ENCODE data around the gene KIF4A. TPM values are rescaled to one million over a fixed set of nuclear protein-coding genes. Genes with fewer than 3 reads are reported as not detected.

KIF4A gene
- total and polyA plus RNA-seq, 4 donors = 0.33 to 2.4 (median 0.64) TPM

GRCh38 chrX:70352496-70352895 lies 62.6 kb downstream of the KIF4A start:
- TF ChIP-seq CTCF (IDR thresholded peaks at IDR 0.05; ENCODE audit: control extremely low read depth, extremely low read depth) = no peak
- peaks cover 0 to 14% (median 0%) of the 10 kb centered on the region in 5 donors for H3K4me1 ChIP-seq (ENCODE audit: control insufficient read depth in 5 of 5, insufficient read depth in 5 of 5, low read length in 5 of 5)
- 91 to 97% methylated on average over 3 of the region's 3 CpGs for WGBS, 2 donors
- H3K27ac ChIP-seq (ENCODE audit: low read depth in 1 of 2, low read length in 1 of 2) = no peak overlapping the region
- H3K9me3 ChIP-seq (ENCODE audit: control insufficient read depth in 4 of 4, insufficient read depth in 3 of 4, low read length in 3 of 4) = peaks cover 0 to 6% (median 0%) of the 10 kb centered on the region in 4 donors
- DNase-seq (no peak), ATAC-seq (ENCODE audit: insufficient read depth, low FRiP score) (no peak)
- H3K9ac ChIP-seq (ENCODE audit: insufficient read depth in 1 of 2, low read length in 2 of 2) = no peak overlapping the region
- H3K4me3 ChIP-seq = no peak overlapping the region
- H3K36me3 ChIP-seq (ENCODE audit: control insufficient read depth in 4 of 4, insufficient read depth in 4 of 4, low read length in 4 of 4) = no peaks in the 10 kb centered on the region
- no peaks in the 10 kb centered on the region for H3K27me3 ChIP-seq (ENCODE audit: control insufficient read depth in 3 of 3, insufficient read depth in 3 of 3, low read length in 2 of 3)

GRCh38 chrX:70353514-70353913 lies 63.6 kb downstream of the KIF4A start:
- no peaks in the 10 kb centered on the region for H3K27me3 ChIP-seq (ENCODE audit: control insufficient read depth in 3 of 3, insufficient read depth in 3 of 3, low read length in 2 of 3)
- 86 to 97% methylated on average over 5 of the region's 5 CpGs for WGBS, 2 donors
- H3K27ac ChIP-seq (ENCODE audit: low read depth in 1 of 2, low read length in 1 of 2) = no peak overlapping the region
- no peak for ATAC-seq (ENCODE audit: insufficient read depth, low FRiP score)
- H3K36me3 ChIP-seq (ENCODE audit: control insufficient read depth in 4 of 4, insufficient read depth in 4 of 4, low read length in 4 of 4) = no peaks in the 10 kb centered on the region
- H3K9ac ChIP-seq (ENCODE audit: insufficient read depth in 1 of 2, low read length in 2 of 2) = no peak overlapping the region
- H3K9me3 ChIP-seq (ENCODE audit: control insufficient read depth in 4 of 4, insufficient read depth in 3 of 4, low read length in 3 of 4) = peaks cover 0 to 6% (median 0%) of the 10 kb centered on the region in 4 donors
- no peak overlapping the region for H3K4me3 ChIP-seq
- no peak for DNase-seq
- peaks cover 0 to 14% (median 0%) of the 10 kb centered on the region in 5 donors for H3K4me1 ChIP-seq (ENCODE audit: control insufficient read depth in 5 of 5, insufficient read depth in 5 of 5, low read length in 5 of 5)
- no peak for TF ChIP-seq CTCF (IDR thresholded peaks at IDR 0.05; ENCODE audit: control extremely low read depth, extremely low read depth)

GRCh38 chrX:70354716-70355115 lies 64.8 kb downstream of the KIF4A start:
- TF ChIP-seq CTCF (IDR thresholded peaks at IDR 0.05; ENCODE audit: control extremely low read depth, extremely low read depth) = no peak
- Histone ChIP-seq H3K9me3 (ENCODE audit: control insufficient read depth in 4 of 4, insufficient read depth in 3 of 4, low read length in 3 of 4) (peaks cover 0 to 7% (median 1%) of the 10 kb centered on the region in 4 donors), H3K27ac (ENCODE audit: low read depth in 1 of 2, low read length in 1 of 2) (no peak overlapping the region), H3K36me3 (ENCODE audit: control insufficient read depth in 4 of 4, insufficient read depth in 4 of 4, low read length in 4 of 4) (peaks cover 0 to 2% (median 0%) of the 10 kb centered on the region in 4 donors), H3K4me3 (no peak overlapping the region), H3K27me3 (ENCODE audit: control insufficient read depth in 3 of 3, insufficient read depth in 3 of 3, low read length in 2 of 3) (peaks cover 0 to 2% (median 0%) of the 10 kb centered on the region in 3 donors), H3K9ac (ENCODE audit: insufficient read depth in 1 of 2, low read length in 2 of 2) (no peak overlapping the region), H3K4me1 (ENCODE audit: control insufficient read depth in 5 of 5, insufficient read depth in 5 of 5, low read length in 5 of 5) (peaks cover 0 to 14% (median 0%) of the 10 kb centered on the region in 5 donors)
- peak; percentile 66 to 79 (median 75) for DNase-seq
- ATAC-seq (ENCODE audit: insufficient read depth, low FRiP score) = no peak
- WGBS, 2 donors = 58 to 70% methylated on average over 2 of the region's 2 CpGs

- TF ChIP-seq CTCF (IDR thresholded peaks at IDR 0.05; ENCODE audit: control extremely low read depth, extremely low read depth) = no peak
- WGBS, 2 donors = 88 to 98% methylated on average over 4 of the region's 4 CpGs
- Histone ChIP-seq H3K4me3 (no peak overlapping the region), H3K4me1 (ENCODE audit: control insufficient read depth in 5 of 5, insufficient read depth in 5 of 5, low read length in 5 of 5) (peaks cover 0 to 9% (median 0%) of the 10 kb centered on the region in 5 donors), H3K36me3 (ENCODE audit: control insufficient read depth in 4 of 4, insufficient read depth in 4 of 4, low read length in 4 of 4) (peaks cover 0 to 2% (median under 1%) of the 10 kb centered on the region in 4 donors), H3K27me3 (ENCODE audit: control insufficient read depth in 3 of 3, insufficient read depth in 3 of 3, low read length in 2 of 3) (peaks cover 0 to 4% (median 2%) of the 10 kb centered on the region in 3 donors), H3K27ac (ENCODE audit: low read depth in 1 of 2, low read length in 1 of 2) (no peak overlapping the region), H3K9me3 (ENCODE audit: control insufficient read depth in 4 of 4, insufficient read depth in 3 of 4, low read length in 3 of 4) (peaks cover 0 to 6% (median 1%) of the 10 kb centered on the region in 4 donors), H3K9ac (ENCODE audit: insufficient read depth in 1 of 2, low read length in 2 of 2) (no peak overlapping the region)
- no peak for ATAC-seq (ENCODE audit: insufficient read depth, low FRiP score)
- no peak for DNase-seq
Observed at GRCh38 chrX:70359458-70359857, 69.6 kb downstream of the KIF4A start.

Data from lung (tissue), 12 donors.